ENCODE measurements around the gene ZNF23.

The ZNF23 gene

DNA sequence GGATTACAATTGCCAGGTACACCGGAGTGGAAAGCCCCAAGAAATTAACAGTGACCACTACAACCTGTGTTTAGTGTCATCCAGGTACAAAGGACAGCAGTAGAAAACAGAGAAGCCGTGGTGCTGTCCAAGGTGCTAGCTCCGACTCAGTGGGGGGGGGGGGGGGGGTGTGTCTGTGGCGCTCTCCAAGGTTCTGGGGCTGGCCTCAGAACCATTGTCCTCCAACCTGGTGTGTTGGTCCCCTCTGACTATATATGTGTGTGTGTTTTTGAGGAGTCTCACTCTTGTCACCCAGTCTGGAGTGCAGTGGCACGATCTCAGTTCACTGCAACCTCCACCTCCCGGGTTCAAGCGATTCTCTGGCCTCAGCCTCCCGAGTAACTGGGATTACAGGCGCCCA lies 5.8 kb upstream of the ZNF23 start:
- Histone ChIP-seq H3K4me1 (ENCODE audit: insufficient read depth, low read length) (peaks cover 3% of the 10 kb centered on the region), H3K36me3 (ENCODE audit: insufficient read depth, low read length) (peaks cover 5% of the 10 kb centered on the region), H3K27me3 (ENCODE audit: control insufficient read depth in 1 of 2, insufficient read depth in 2 of 2, low read length in 2 of 2) (no peaks in the 10 kb centered on the region), H3K27ac (ENCODE audit: low read depth, low read length) (no peak overlapping the region), H3K9me3 (ENCODE audit: low read length) (no peaks in the 10 kb centered on the region), H3K9ac (ENCODE audit: low read length) (no peak overlapping the region), H3K4me3 (ENCODE audit: low read depth in 1 of 2, low read length in 2 of 2) (no peak overlapping the region)

DNA sequence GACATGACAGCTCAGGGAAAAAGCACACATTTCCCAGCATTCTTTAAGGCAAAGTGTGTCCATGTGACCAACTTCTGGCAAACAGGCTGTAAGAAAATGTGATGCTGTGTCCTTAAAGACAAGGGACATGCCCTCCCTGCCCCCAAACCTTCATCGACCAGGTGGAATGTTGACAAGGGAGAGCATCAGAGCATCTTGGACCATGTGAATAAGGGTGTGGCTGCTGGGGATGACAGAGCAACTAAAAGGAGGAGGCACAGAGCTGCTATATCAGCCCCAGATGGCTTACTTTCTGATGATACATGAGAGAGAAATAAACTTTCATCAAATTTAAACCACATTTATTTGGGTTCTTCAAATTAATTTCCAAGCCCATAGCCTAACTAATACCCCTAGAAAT lies 2.2 kb upstream of the ZNF23 start:
- no peaks in the 10 kb centered on the region for H3K36me3 ChIP-seq (ENCODE audit: insufficient read depth, low read length)
- H3K4me1 ChIP-seq (ENCODE audit: insufficient read depth, low read length), result peaks cover 24% of the 10 kb centered on the region
- H3K27me3 ChIP-seq (ENCODE audit: control insufficient read depth in 1 of 2, insufficient read depth in 2 of 2, low read length in 2 of 2), result no peaks in the 10 kb centered on the region
- no peak overlapping the region for H3K9ac ChIP-seq (ENCODE audit: low read length)
- no peak overlapping the region for H3K4me3 ChIP-seq (ENCODE audit: low read depth in 1 of 2, low read length in 2 of 2)
- no peaks in the 10 kb centered on the region for H3K9me3 ChIP-seq (ENCODE audit: low read length)
- H3K27ac ChIP-seq (ENCODE audit: low read depth, low read length), result no peak overlapping the region

DNA sequence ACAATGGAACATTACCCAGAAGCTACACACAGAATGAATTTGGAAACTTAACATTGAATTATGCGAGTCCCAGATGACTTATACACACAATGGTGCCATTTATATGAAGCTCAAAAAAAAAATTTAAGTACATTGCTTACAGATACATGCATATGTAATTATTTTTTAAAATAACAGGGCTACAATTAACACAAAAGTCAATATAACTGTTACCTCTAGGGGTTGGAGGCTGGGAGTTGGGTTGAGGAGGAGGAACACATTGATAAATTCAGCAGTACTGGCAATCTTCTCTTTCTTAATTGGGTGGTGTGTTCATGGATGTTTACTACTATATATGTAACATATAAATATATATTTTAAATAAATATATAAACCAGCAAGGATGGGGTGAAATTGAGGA lies 1.1 kb downstream of the ZNF23 start:
- H3K27ac ChIP-seq (ENCODE audit: low read depth, low read length), result no peak overlapping the region
- H3K9me3 ChIP-seq (ENCODE audit: low read length), result no peaks in the 10 kb centered on the region
- peaks cover 24% of the 10 kb centered on the region for H3K4me1 ChIP-seq (ENCODE audit: insufficient read depth, low read length)
- no peak overlapping the region for H3K9ac ChIP-seq (ENCODE audit: low read length)
- no peaks in the 10 kb centered on the region for H3K27me3 ChIP-seq (ENCODE audit: control insufficient read depth in 1 of 2, insufficient read depth in 2 of 2, low read length in 2 of 2)
- H3K4me3 ChIP-seq (ENCODE audit: low read depth in 1 of 2, low read length in 2 of 2), result no peak overlapping the region
- peaks cover 7% of the 10 kb centered on the region for H3K36me3 ChIP-seq (ENCODE audit: insufficient read depth, low read length)

DNA sequence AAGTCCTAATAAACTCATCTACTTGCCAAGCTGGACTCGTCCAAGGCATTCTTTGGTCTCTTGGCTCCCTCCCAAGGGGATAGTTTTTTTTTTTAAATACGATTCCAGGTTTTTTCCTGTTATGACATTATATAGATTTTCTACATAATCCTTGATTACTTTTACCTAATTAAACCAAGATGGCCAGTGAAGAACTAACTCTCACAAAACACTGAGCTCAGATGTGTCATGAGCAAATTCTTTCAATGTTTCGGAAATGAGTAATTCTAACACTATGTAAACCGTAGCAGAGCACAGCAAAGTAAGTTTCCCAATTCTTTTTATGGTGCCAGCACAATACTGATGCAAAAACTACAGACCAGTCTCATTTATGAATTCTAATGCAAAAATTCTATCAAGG lies 1.8 kb downstream of the ZNF23 start:
- Histone ChIP-seq H3K27ac (ENCODE audit: low read depth, low read length) (no peak overlapping the region), H3K36me3 (ENCODE audit: insufficient read depth, low read length) (peaks cover 14% of the 10 kb centered on the region), H3K4me1 (ENCODE audit: insufficient read depth, low read length) (peaks cover 24% of the 10 kb centered on the region), H3K4me3 (ENCODE audit: low read depth in 1 of 2, low read length in 2 of 2) (no peak overlapping the region), H3K9me3 (ENCODE audit: low read length) (no peaks in the 10 kb centered on the region), H3K9ac (ENCODE audit: low read length) (no peak overlapping the region), H3K27me3 (ENCODE audit: control insufficient read depth in 1 of 2, insufficient read depth in 2 of 2, low read length in 2 of 2) (no peaks in the 10 kb centered on the region)

DNA sequence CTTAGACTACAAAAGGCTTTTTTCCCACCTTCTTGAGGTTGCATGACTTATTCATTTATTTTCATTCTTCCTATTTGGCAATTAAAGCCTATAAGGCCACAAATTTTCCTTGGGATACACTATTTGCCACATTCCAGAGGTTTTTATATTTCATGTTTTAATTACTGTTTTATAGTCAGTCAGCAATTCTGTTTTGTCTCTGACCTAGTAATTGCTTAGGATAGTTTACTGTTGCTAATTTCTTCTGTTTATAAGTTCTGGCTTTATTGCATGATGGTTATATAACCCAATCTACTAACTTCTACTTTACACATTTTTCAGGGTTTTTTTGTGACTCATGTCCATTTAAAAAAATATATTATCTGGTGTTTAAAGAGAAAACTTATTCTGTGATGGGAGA lies 2.5 kb downstream of the ZNF23 start:
- Histone ChIP-seq H3K4me3 (ENCODE audit: low read depth in 1 of 2, low read length in 2 of 2) (no peak overlapping the region), H3K4me1 (ENCODE audit: insufficient read depth, low read length) (peaks cover 24% of the 10 kb centered on the region), H3K27me3 (ENCODE audit: control insufficient read depth in 1 of 2, insufficient read depth in 2 of 2, low read length in 2 of 2) (no peaks in the 10 kb centered on the region), H3K9me3 (ENCODE audit: low read length) (peaks cover 4% of the 10 kb centered on the region), H3K9ac (ENCODE audit: low read length) (no peak overlapping the region), H3K36me3 (ENCODE audit: insufficient read depth, low read length) (peaks cover 21% of the 10 kb centered on the region), H3K27ac (ENCODE audit: low read depth, low read length) (no peak overlapping the region)

DNA sequence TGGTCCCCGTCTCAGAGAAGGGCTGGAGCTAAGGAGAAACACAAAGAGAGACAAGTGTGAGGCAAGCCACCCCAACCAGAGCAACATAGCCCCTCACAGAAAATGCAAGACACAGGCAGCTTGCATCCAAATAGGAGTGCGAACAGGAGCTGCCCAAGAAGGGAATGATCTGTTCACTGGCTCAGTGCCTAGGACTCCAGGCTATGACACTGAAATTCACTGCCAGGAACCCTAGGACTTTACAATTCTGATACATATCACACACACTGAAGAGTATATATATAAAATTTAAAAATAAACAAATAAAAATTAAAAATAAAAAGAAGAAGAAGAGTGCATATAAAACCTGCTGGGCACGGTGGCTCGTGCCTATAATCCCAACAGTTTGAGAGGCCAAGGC lies 5.2 kb downstream of the ZNF23 start:
- Histone ChIP-seq H3K27ac (ENCODE audit: low read depth, low read length) (no peak overlapping the region), H3K9me3 (ENCODE audit: low read length) (peaks cover 24% of the 10 kb centered on the region), H3K27me3 (ENCODE audit: control insufficient read depth in 1 of 2, insufficient read depth in 2 of 2, low read length in 2 of 2) (no peaks in the 10 kb centered on the region), H3K9ac (ENCODE audit: low read length) (no peak overlapping the region), H3K4me3 (ENCODE audit: low read depth in 1 of 2, low read length in 2 of 2) (no peak overlapping the region), H3K4me1 (ENCODE audit: insufficient read depth, low read length) (peaks cover 18% of the 10 kb centered on the region), H3K36me3 (ENCODE audit: insufficient read depth, low read length) (peaks cover 47% of the 10 kb centered on the region)

DNA sequence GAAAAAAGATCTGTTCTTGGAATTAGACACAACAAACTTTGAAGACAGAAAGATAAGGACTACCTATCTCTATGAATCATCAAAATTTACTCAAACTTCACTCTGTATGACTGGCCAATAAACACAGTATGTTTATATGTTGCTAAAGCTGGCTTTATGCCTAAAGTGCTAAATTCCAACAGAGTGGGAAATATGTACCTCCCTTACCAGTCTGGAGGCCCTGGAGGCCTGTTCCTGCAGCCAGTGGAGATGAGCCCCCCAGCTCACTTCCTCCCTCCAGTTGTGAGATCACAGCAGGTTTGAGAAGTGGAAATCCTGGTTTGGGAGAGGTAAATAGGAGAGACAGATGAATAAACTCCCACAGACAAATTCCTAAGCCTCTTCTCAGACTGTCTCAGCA lies 9.0 kb downstream of the ZNF23 start:
- Histone ChIP-seq H3K36me3 (ENCODE audit: insufficient read depth, low read length) (peaks cover 83% of the 10 kb centered on the region), H3K9me3 (ENCODE audit: low read length) (peaks cover 61% of the 10 kb centered on the region)

DNA sequence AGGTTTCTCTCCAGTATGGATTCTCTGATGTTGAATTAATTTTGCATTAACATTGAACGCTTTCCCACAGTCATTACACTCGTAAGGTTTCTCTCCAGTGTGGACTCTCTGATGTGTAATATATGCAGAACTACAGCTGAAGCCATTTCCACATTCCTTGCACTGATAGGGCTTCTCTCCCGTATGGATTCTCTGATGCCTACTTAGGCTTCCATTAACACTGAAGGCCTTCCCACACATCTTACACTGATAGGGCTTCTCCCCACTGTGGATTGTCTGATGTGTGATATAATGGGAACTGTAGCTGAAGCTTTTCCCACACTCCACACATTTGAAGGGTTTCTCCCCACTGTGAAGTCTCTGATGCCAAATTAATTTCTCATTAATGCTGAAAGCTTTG lies 13.0 kb downstream of the ZNF23 start:
- Histone ChIP-seq H3K4me3 (ENCODE audit: low read depth in 1 of 2, low read length in 2 of 2) (peak overlapping the region in 1 of 2 donors; percentile 41), H3K9ac (ENCODE audit: low read length) (no peak overlapping the region), H3K27ac (ENCODE audit: low read depth, low read length) (no peak overlapping the region), H3K36me3 (ENCODE audit: insufficient read depth, low read length) (peaks cover 59% of the 10 kb centered on the region), H3K9me3 (ENCODE audit: low read length) (peaks cover 81% of the 10 kb centered on the region), H3K27me3 (ENCODE audit: control insufficient read depth in 1 of 2, insufficient read depth in 2 of 2, low read length in 2 of 2) (no peaks in the 10 kb centered on the region), H3K4me1 (ENCODE audit: insufficient read depth, low read length) (no peaks in the 10 kb centered on the region)

More for the DNA sequence above, 9.0 kb downstream of the ZNF23 start:
- Histone ChIP-seq H3K27ac (ENCODE audit: low read depth, low read length) (no peak overlapping the region), H3K4me3 (ENCODE audit: low read depth in 1 of 2, low read length in 2 of 2) (no peak overlapping the region), H3K9ac (ENCODE audit: low read length) (no peak overlapping the region), H3K27me3 (ENCODE audit: control insufficient read depth in 1 of 2, insufficient read depth in 2 of 2, low read length in 2 of 2) (no peaks in the 10 kb centered on the region), H3K4me1 (ENCODE audit: insufficient read depth, low read length) (no peaks in the 10 kb centered on the region)

DNA sequence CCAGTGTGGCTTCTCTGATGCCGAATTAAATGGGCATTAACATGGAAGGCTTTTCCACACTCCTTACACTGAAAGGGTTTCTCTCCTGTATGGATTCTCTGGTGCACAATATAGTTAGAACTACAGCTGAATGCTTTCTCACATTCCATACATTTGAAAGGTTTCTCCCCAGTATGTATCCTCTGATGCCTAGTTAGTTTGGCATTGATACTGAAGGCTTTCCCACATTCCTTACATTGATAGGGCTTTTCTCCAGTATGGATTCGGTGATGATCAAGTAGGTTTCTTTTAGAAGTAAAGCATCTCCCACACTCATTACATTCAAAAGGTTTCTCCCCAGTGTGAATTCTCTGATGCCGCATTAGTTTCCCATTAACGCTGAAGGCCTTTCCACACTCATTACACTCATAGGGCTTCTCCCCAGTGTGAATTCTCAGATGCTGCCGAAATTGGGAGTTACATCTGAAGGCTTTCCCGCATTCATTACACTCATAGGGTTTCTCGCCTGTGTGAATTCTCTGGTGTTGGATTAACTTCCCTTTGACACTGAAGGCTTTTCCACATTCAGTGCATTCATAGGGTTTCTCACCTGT lies 13.7 kb downstream of the ZNF23 start:
- Histone ChIP-seq H3K9me3 (ENCODE audit: low read length) (peaks cover 77% of the 10 kb centered on the region), H3K9ac (ENCODE audit: low read length) (no peak overlapping the region), H3K4me3 (ENCODE audit: low read depth in 1 of 2, low read length in 2 of 2) (peak overlapping the region; percentile 6 to 41), H3K4me1 (ENCODE audit: insufficient read depth, low read length) (no peaks in the 10 kb centered on the region), H3K27me3 (ENCODE audit: control insufficient read depth in 1 of 2, insufficient read depth in 2 of 2, low read length in 2 of 2) (no peaks in the 10 kb centered on the region), H3K27ac (ENCODE audit: low read depth, low read length) (no peak overlapping the region), H3K36me3 (ENCODE audit: insufficient read depth, low read length) (peaks cover 52% of the 10 kb centered on the region)

DNA sequence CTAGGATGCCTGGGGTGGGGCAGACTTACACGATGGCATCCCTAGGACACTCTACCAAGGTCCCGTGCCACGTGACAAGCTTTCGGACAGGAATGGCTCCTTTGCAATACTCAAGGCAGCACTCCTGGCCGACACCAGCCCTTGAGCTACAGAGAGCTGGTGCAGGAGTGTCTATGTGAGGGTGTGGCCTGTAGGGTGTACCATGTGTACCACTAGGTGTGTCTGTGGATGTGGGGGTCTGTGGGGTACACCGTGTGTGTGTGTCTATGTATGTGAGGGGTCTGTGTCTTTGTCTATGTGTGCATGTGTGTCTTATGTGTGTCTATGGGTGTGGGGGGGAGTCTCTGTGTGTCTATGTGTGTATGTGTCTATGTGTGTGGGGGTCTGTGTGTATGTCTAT lies 18.3 kb downstream of the ZNF23 start:
- Histone ChIP-seq H3K36me3 (ENCODE audit: insufficient read depth, low read length) (peaks cover 7% of the 10 kb centered on the region), H3K27me3 (ENCODE audit: control insufficient read depth in 1 of 2, insufficient read depth in 2 of 2, low read length in 2 of 2) (peaks cover 0 to 4% of the 10 kb centered on the region in 2 donors), H3K9me3 (ENCODE audit: low read length) (peaks cover 31% of the 10 kb centered on the region), H3K27ac (ENCODE audit: low read depth, low read length) (no peak overlapping the region), H3K4me1 (ENCODE audit: insufficient read depth, low read length) (no peaks in the 10 kb centered on the region), H3K4me3 (ENCODE audit: low read depth in 1 of 2, low read length in 2 of 2) (no peak overlapping the region), H3K9ac (ENCODE audit: low read length) (no peak overlapping the region)

DNA sequence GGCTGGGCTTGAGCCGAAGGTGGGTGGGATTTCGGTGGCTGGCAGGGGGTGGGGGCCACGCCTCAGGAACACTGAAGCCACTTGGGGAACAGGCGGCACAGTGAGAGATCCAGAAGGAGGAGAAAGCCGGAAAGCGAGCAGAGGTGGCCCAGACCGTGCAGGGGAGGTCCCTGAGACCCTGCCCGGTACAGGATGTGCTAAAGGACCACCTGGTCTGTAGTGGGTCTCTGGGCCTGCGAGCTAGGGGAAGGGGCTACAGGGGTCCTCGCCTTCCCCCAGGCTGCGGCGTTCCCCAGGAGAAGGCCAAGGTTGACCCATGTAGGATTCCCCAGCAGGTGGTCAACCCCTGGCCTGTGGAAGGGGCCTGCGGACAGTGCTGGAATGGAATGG lies 20.0 kb downstream of the ZNF23 start, which contains the start of gene TLE7:
Gene TLE7, minus strand, starts transcription at position 4 of the 390 bp plus-strand sequence. CDS start 8,730 bp downstream, outside the sequence.
- Histone ChIP-seq H3K27me3 (ENCODE audit: control insufficient read depth in 1 of 2, insufficient read depth in 2 of 2, low read length in 2 of 2) (peaks cover 0 to 4% of the 10 kb centered on the region in 2 donors), H3K27ac (ENCODE audit: low read depth, low read length) (no peak within 1 kb of the TSS), H3K4me1 (ENCODE audit: insufficient read depth, low read length) (no peaks in the 10 kb centered on the region), H3K36me3 (ENCODE audit: insufficient read depth, low read length) (no peaks in the 10 kb centered on the region), H3K9ac (ENCODE audit: low read length) (no peak within 1 kb of the TSS), H3K4me3 (ENCODE audit: low read depth in 1 of 2, low read length in 2 of 2) (no peak within 1 kb of the TSS), H3K9me3 (ENCODE audit: low read length) (peaks cover 14% of the 10 kb centered on the region)

DNA sequence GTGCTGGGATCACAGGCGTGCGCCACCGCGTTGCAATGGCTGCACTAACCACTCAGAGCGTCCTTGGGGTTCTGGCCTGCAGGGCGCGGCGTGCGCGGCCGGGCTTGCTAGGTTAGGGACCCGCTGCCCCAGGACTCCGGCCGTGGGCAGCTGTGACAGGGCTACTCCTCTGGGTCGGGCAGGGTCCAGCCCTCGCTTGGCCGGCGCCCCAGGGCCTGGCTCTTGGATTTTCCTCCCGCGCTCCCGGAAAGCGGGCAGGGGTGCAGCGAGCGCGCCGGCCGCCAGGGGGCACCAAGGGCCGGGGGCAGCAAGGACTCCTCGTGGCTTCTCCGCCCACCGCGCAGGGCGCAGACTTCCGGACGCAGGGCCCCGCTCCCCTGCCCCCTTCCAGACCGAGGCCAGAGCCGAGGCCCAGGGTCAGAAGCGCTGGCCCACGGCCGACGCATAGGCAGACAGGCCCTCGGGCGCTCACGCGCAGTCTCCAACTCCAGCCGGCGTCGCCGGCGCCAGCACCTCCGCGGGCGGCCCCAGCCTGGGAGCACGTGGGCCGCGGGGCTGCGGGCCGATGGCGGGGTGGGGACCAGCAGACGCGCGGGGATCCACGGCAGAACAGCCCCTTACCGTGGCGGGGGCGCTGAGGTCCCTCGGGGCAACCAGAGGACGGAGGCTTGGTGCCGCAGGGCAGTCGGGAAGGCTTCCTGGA lies 20.5 kb downstream of the ZNF23 start:
- no peaks in the 10 kb centered on the region for H3K4me1 ChIP-seq (ENCODE audit: insufficient read depth, low read length)
- no peak overlapping the region for H3K27ac ChIP-seq (ENCODE audit: low read depth, low read length)
- H3K4me3 ChIP-seq (ENCODE audit: low read depth in 1 of 2, low read length in 2 of 2), result no peak overlapping the region
- H3K36me3 ChIP-seq (ENCODE audit: insufficient read depth, low read length), result no peaks in the 10 kb centered on the region
- H3K27me3 ChIP-seq (ENCODE audit: control insufficient read depth in 1 of 2, insufficient read depth in 2 of 2, low read length in 2 of 2), result peaks cover 0 to 4% of the 10 kb centered on the region in 2 donors
- H3K9me3 ChIP-seq (ENCODE audit: low read length), result peaks cover 12% of the 10 kb centered on the region
- H3K9ac ChIP-seq (ENCODE audit: low read length), result no peak overlapping the region

Data from muscle layer of colon (tissue), 2 donors.